Fibroblast of mammary gland (primary cell): ENCODE data around the gene PNO1.
A peak's percentile ranks its signal among the peaks of the same experiment; 100 is the strongest.

Experiments used
- DNase-seq: peaks from one replicate; pipeline ENCODE4 v3.0.0-alpha.2; 2010; ENCODE audit warnings: low read depth
- H3K4me3 ChIP-seq: 2 replicates; pipeline ENCODE4 v1.5.1; 2011; ENCODE audit warnings: low read depth, mild to moderate bottlenecking, low read length, moderate library complexity; ENCODE audit not compliant: control insufficient read depth
- CTCF ChIP-seq: conservative IDR thresholded peaks from 2 replicates; pipeline ENCODE4 v1.5.1; 2011; ENCODE audit warnings: low read depth, low read length, inconsistent platforms; ENCODE audit not compliant: control insufficient read depth, insufficient read depth

The PNO1 gene

GRCh38 chr2:68189991-68190784 lies 32.5 kb downstream of the PNO1 start:
- no peak overlapping the region for H3K4me3 ChIP-seq
- no peak for TF ChIP-seq CTCF
- no peak for DNase-seq

GRCh38 chr2:68190991-68191731 lies 33.5 kb downstream of the PNO1 start:
- no peak overlapping the region for H3K4me3 ChIP-seq
- peak; percentile 92 for DNase-seq
- no peak for TF ChIP-seq CTCF

GRCh38 chr2:68193144-68193543 lies 35.5 kb downstream of the PNO1 start:
- peak; percentile 52 for DNase-seq
- TF ChIP-seq CTCF: no peak
- no peak overlapping the region for H3K4me3 ChIP-seq

- peak; percentile 86 for DNase-seq
- TF ChIP-seq CTCF: no peak
- peak overlapping the region; percentile 16 for H3K4me3 ChIP-seq
Measured at GRCh38 chr2:68193787-68194372, 36.2 kb downstream of the PNO1 start.

- TF ChIP-seq CTCF: no peak
- peak; percentile 61 for DNase-seq
- no peak overlapping the region for H3K4me3 ChIP-seq
Measured at GRCh38 chr2:68195096-68195495, 37.4 kb downstream of the PNO1 start.

GRCh38 chr2:68196120-68196716 lies 38.5 kb downstream of the PNO1 start:
- peak; percentile 68 for DNase-seq
- TF ChIP-seq CTCF: peak; percentile 63

More at GRCh38 chr2:68196120-68196716, 38.5 kb downstream of the PNO1 start:
- no peak overlapping the region for H3K4me3 ChIP-seq
